Measurements from ENCODE around the gene EML4.

The EML4 gene

DNA sequence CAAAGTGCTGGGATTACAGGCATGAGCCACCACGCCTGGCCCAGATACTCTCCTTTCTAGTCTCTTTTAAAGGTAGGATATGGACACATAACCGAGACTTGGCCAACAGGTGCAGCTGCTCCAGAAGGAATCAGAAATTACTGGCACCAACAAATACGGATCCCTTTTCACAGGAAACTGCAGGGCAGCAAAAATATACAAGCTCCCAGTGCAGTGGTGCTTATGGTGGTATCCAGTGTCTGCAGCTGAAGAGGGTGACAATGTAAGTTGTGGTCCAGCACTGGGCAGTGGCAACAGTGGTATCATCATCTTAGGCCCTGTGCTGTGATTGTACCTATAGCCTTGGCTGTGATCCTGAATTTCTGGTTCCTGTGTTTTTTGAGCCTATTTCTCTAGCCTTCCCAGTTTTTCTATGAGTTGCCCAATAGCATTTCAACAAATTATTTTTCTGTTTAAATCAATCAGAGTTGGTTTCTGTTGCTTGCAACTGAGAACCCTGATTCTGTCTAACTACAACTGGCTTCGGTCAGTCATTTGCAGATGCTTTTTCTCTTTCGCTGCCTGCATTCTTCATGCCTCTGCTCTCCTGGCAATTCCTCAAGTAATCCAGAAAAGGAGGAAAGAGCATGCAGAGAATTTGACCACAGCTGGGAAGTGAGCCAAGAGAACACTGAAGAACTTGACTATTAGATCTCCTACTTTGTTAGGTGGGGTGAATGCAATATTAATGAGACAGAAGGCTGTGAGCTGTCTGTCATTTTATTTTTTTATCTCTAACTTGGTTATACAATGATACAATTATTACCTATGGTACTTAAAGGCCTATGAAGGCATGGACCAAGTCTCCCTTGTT lies 30.8 kb upstream of the EML4 start:
- no peak for DNase-seq

DNA sequence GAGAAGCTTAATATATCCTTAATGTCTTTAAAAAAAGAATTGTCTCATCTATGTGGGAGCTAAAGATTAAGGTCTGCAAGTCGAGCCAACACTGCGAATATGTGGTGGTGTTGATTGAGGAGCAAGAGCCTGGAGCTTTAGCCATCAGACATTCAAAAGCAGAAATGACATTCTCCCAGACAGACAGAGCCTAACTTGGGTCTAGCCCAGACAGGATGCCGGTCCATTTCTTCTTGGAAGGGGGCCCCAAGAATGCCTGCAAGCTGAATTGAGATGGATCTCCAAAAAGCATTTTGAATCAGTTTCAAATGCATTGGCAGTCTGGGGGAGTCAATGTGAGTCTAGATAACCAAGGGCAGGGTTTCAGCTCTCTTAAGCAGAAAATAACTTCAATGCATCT lies 30.1 kb upstream of the EML4 start:
- no peak for DNase-seq

DNA sequence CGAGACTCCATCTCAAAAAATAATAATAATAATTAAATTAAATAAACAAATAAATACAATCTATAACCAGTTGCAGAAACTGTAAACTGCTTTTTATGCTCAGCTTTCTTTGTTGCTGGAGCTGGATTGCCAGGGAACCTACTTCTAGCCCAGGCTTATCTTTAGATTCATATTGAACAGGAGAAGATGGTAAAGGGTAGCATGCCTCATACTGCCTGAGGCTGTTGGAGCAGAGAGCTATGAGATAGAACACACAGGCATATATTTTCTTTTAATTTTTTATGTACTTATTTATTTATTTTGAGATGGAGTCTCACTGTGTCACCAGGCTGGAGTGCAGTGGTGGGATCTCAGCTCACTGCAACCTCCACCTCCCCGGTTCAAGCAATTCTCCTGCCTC lies 28.7 kb upstream of the EML4 start:
- no peak for DNase-seq

DNA sequence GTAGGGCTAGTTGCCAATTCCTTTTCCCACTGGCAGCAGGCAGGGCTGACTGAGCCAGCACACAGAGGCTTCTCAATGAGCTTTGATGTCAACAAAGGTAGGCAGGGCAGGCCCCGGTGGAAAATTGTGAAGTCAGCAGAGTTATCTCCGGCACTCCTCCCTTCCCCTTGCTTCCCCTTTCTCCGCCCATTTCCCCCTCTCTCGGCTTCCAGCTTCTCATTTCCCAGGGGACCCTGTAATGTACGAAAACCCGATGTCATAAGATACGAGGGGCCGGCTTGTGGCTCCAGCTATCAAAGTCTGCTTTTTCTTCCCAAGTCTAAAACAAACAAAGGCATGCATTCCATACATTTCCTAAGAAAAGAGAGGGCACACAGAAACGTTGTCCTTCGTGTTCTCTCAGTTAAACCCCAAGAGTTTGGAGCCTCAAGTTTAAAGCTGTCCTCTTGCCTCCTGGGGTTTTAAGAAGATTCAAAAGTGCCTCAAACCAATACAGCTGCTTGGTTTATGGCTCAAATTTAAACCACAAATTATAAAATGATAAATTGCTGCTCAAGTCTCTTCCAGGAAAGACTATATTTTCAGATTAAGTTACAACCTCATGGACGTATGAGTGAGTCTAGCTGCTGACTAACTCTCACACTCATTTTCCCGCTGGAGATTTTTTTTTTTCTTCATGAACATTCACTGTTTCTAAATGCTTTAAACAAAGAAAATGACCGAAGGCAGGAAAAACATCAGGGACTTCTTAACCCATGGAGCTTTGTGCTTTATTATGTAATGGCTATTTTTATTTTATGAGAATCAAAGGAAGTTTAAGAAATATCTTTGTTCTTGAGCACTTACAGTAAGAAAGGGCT lies 27.2 kb upstream of the EML4 start:
- DNase-seq: no peak

DNA sequence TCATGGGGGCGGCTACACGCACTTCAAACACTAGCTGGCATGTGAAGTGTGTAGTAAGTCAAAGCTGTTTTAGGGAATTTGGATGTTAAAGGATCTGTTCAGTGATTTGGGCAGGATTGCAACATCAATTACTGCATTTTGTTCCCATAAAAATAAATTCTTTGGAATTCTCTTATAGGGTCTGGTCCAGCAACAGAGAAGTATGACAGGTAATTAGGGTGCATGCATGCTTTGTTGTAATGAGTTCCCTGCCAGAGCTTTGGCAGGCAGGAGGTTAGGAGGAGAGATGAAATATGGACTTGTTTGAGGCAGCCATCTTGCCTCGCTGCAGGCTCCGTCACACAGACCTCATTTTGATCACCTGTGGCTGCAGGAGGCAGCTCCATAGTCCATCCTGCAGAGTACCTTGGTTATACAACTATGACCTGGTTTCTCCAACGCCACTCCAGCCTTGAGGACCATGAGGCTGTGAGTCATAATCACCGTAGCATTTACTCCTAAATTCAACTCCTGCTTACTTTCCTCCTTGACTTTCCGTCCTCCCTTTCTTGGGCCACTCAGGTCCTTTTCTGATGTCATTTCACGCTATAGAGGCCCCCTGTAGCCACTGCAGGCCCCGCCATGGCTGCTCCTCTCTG lies 26.5 kb upstream of the EML4 start:
- no peak for DNase-seq

DNA sequence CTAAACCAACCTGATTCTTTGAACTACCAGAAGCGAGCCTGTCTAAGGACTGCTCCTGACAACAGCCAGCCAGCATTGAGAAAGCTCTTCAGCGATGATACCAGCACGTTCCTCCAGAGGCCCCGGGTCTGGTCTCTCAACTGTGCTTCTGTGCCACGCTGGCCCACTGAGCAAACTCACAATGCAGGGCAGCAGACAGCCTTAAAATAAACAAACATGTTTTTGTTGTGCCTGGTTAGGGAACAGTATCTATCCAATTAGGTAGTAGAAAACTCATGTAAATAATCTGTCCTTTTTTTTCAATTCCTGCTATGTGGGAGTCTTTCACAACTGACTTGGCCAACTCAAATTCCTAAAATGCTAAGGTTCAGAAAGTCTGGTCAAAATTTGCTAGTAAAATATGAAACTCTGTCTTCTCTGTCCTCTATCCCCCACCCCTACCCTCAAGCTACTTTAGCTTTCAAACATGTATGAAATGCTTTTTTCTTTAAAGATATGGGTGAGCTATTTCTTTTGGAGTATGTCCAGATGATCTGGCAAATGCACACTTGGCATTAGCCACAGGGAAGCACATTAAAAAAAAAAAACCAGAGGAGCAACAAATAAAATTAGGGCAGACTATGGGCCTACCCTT lies 21.4 kb upstream of the EML4 start:
- DNase-seq: no peak

DNA sequence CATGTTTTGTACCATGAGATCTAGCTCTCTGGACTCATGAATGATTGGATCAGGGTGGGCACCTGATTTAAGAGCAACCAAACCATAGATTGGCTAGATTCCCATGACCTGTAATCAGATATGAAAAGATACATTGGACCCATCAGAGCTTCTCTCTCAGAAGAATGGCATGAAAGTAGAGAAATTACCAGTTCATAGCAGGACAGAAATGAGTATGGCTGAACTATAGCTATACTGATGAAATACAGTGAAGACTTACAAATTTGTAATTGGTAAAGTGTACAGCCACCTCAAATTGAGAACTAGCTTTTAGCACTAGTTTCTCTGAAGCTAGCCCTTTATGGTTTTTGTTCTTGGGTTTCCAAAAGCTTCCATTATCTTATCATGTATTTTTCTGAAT lies 19.0 kb upstream of the EML4 start:
- no peak for DNase-seq

DNA sequence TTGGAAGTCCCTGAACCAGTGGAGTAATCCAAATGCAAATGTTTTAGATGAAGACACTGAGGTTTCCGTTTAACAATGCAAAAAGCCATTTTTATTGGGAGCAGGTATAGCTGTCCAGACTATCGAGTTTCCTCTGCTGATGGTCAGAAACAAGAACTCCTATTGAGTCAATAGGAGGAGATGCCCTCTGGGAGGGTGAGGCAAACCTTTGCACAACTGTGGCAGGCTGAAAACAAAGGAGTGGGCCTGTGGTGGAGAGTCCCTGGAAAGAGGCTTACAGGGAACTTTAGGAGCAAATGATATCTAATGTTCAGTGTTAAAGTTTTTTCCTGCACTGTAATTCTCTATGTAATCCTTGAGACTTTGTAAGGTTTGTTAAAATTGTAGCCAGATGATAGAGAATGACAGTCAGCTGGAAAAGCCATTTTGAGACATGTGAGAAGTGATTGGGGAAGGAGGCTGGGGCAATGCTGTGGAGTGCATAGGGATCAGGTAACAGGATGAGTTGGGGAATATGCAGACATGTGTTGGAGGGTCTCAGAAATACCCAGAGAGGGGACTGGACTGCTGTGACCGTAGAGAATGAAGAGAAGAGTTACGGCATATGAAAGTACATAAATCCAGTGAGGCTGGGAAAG lies 15.1 kb upstream of the EML4 start:
- no peak for DNase-seq

DNA sequence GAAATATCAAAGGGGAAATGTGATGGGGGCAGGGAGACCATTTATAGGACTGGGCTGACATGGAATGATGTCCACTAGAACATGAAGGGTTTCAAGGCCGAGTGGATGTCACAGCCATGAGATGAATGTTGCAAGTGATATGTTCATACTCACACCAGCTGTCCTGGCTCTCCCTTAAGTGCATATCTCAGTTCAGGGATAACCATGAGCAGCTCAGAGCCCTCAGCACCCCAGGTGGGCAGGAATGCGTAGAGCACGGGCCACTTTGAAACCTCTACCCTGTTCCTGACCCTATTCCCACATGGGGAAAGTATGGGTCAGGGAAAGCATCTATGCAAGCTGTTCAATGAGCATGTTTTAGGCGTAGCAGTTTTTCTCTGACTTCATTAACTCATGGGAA lies 12.4 kb upstream of the EML4 start:
- no peak for DNase-seq

DNA sequence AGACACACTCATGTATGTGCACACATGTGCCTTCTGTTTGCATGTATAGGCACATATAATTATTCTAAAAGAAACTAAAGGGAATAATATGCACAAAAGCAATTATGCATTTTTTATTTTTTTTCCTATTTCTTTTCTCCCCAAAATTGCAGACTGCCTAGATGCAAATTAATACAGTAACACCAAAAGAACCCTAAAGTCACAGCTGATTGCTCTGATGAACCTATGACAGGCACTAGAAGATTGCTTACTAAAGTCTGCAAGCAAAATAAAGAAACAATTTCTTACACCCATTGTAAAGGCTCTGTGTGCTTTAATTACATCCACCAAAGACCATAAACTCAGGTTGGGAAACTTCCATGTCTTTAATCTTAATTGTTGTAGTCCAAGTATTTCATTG lies 7.7 kb upstream of the EML4 start:
- no peak for DNase-seq

DNA sequence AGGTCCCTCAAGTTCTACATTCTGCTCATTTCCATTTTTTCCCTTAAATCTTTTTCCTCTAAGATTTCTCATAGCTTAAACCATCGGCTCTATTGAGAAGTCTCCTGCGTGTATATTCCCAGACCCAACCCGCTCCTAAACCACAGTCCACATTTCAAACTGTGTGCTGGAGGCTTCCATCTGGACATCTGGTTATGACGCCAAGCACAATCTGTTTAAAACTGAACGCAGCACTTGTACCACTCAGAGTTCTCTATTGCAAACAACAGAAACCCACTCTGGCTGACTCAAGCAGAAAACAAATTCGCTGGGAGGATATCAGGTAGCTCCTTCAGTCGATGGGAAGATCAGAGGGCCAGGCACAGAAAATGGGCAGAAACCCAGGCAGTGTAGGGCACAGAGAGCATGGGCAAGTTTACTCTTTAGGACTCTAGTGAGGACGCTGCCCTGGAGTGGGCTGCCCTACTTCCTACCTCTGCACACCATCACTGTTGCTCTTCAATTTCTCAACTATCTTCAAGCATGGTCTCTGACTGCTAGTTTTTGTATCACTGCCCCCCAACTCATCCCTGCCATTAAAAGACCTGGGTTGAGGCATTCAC lies 5.6 kb upstream of the EML4 start:
- DNase-seq: no peak

DNA sequence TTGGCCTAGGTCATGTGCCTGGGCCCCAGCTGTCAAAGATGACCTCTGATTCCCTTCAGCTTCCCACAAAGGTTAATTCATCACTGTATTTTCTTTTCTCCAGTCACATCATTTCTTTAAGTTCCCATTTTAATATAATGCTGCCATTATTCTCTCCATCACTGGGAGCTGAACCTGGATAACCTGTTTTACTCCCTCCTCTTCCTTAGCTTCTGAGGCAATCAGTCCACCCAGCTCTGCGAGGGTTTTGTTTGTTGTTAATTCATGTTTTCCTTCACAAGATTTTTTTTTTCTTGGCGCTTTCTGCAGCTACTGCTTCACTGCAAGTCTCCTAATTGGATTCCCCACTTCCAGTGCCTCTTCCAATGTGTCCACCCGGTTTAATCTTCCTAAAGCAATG lies 5.1 kb upstream of the EML4 start:
- no peak for DNase-seq

DNA sequence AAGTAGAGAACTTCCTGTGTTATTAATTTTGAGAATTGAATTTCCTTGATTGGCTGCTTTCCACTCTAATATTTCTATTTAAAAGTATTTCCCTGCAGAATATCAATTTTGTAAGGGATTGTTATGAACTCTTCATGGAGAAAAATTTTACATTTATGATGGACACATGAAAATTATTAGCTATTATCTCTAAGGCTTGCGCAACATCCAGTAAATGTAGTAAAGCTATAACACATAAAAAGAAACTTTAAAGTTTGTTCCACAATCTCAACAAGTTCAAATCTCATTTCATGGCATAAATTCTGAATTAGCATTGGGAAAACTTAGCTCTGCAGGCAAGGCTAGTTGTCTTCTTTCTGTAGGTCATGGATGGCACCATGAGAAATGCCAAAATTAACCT lies 4.2 kb upstream of the EML4 start:
- DNase-seq: no peak

DNA sequence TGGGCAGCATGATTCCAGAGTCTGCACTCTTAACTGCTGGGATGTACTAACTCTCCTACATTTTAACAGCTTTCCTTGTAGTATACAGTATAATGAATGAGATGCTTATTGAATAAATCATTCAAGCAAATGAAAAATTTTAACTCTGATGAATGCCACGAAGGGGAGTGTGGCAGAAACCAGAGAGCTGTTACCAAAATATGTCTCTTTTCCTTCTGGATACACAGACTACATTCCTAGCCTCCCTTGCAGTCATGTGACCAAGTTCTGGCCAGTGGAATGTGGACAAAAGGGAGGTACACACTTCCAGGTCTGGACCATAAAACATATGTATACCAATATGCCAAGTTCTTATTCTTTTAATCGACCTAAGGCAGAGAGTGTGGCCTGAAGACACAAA lies 1.7 kb upstream of the EML4 start:
- DNase-seq: no peak

DNA sequence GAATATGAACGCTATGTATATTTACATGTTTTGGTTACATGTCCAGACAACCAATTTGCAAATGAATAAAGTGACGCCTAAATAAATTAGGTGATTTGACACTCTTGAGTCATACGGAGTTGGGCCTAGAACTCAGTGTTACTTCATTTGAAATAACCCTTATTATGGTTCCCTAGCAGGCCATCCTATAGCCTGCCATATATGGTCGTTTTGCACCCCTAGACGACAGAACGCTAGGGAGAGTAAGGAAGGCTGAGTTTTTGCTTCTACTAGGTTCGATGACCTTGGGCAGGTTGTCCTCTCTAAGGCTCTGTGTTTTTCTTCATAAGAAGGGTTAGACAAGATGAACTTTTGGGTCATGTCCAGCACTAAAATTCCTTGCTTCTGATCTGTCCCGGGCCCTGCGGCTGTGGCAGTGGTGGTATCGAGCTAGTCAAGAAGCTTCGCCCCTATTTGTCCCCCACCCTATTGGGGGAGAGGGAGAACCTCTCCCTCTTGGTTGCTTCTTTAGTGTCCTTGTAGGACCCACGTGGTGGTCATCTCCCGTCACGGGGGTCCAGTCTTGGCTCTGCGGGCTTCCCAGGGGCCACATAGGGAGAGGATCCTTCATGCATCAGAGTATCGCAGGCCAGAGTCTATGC lies 574 bp upstream of the EML4 start:
- DNase-seq: no peak

DNA sequence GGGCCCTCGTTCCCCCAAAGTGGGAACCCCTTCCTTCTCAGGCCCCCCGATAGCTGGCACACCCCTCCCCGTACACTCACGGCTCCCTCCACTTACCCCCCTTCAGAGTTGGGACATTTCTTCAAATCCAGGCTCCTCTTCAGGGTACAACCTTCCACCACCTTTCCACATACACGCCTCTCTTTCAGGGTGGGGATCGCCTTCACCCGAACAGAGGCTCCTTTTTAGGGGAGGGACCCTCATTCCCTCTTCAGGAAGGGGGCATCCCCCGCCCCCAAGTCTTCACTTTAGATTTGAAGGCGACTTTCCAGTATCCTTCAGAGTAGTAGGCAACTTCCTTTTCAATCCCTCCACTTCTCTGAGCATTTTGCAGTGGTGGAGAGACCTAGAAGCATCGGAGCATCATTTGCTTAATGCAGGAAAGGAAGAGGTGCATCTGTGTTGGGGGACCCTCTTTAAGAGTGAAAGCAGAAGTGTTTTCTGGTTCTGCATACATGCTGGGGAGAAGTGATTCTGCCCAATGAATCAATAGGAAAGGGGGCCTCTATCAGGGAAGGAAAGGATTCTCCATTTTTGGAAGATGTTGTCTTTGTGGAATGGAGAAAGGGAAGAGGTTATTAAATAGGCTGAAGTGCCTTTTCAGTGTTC lies 845 bp downstream of the EML4 start:
- no peak for DNase-seq

DNA sequence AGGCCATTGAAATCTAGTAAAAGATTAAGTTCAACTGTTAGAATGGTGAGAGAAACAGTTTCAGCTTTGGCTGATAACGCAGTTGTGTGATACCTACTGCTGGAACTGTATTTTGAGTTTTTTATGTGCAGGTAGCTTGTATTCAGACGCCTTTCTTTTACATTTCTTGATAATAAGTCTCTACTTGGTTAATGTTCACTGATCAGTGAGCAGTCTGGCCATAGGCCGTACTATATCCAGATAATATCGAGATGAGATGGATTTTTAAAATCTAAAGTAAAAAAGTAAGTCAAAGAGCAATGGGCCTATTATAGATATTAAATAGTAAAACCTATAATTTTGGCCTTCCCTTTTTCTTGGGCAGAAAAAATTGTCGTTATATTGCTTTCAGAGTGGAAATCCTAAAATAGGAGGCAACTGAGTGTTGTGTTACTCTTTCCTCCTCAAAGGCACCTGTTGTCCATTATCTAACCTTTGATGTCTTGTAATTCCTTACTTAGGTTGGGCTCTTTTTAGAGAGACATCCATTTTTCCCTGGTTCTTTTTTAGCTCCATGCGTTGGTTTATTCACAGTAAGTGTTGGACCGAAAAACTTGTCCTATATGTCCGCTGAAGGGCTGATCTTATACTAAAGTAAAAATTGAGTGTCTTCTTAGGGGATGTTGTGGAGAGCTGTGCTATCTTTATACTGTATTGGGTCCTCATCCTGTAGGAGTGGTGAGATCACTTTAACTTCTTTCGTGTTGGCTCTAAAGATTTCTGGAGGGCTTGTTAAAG lies 1.7 kb downstream of the EML4 start:
- no peak for DNase-seq

DNA sequence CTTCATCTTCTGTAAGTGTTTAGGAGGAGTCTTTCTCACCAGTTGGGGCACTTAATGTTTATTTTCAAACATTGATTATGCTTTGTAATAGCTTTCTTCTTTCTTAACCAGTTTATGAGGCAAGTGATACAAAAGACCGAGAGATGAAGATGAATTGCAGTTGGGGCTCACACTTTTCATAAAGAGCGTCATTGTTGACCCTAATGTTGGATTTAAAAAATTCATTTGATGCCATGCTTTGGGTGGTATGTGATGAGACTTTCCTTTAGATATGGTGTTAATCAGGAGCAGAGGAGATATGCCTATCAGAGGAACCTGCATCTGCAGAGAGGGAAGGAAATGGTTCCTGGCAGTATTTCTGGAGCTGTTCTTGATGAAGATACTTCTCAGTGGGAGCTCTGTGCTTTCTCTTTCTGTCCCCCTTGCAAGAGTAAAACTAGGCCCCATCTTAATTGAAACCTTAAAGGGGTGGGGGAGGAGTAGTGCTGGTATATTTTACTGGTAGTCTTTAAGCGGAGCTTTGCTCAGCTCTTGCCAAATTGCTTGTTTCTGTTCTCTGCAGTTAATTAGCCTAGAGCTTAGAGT lies 2.3 kb downstream of the EML4 start:
- DNase-seq: no peak

DNA sequence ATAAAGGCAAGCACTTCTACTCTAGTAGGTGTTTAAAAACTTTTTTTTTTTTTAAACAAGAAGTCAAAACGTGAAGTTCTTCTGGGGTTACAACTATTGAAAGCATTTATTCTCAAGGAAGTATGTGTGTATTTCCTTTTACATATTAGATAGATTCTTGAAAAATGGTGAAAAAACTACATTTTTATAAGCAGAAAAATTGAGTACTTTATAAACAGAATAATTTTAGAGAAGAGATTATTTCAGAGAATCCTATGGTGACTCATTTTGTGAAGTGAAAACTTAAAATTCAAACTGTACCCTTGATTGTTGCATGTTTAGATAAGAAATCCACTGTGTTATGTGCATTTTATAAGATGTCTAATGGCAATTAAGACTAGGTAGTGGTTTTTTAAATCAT lies 2.9 kb downstream of the EML4 start:
- no peak for DNase-seq

DNA sequence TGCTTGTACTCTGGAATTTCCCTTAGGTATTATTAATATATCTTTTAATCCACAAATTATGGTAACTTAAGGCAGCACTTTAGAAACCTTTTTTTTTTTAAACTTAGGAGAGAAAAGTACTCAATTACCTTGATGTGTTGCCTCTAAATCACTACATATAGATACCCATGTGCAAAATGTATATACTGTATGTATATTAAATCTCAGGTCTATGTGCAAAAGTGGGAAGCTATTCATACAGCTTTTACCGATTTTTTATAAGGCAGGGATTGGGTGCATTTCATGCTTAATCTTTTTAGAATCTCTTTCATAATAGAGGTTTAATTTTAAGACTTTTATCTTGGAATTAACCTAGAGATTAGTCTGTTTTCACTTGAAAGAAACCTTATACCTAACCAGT lies 3.4 kb downstream of the EML4 start:
- no peak for DNase-seq

Data from SIG-M5 (cell line).